Mucosa of descending colon (tissue), 3 donors: ENCODE data around the gene PTPRN. TPM values are rescaled to one million over a fixed set of nuclear protein-coding genes. Genes with fewer than 3 reads are reported as not detected.
A peak's percentile ranks its signal among the peaks of the same experiment; 100 is the strongest.

Experiments
- ATAC-seq: fragments of 200-7000 bp; cut with Tn5 transposase; one replicate; pipeline ENCODE4 v1.9.1; 2020; ENCODE audit warnings: mild to moderate bottlenecking, moderate library complexity
- DNase-seq, 3 donors: peaks; one replicate each; pipeline ENCODE4 v3.0.0-alpha.2; 2020
- H3K36me3 ChIP-seq: fragments of 200-600 bp; one replicate; pipeline ENCODE4 v1.8.0; 2021; ENCODE audit warnings: low read depth, mild to moderate bottlenecking
- H3K4me1 ChIP-seq: fragments of 200-600 bp; one replicate; pipeline ENCODE4 v1.8.0; 2021; ENCODE audit warnings: low read depth, mild to moderate bottlenecking
- H3K4me3 ChIP-seq: fragments of 200-600 bp; one replicate; pipeline ENCODE4 v1.8.0; 2021; ENCODE audit warnings: mild to moderate bottlenecking
- H3K9me3 ChIP-seq: fragments of 200-600 bp; one replicate; pipeline ENCODE4 v1.8.0; 2021; ENCODE audit warnings: mild to moderate bottlenecking
- CTCF ChIP-seq: fragments of 200-600 bp; IDR thresholded peaks from one replicate; pipeline ENCODE4 v1.8.0; 2022; ENCODE audit warnings: antibody characterized with exemption, mild to moderate bottlenecking
- intact Hi-C, 2 donors: fragments of 100-400 bp; cut with DNase I in 1 of 2; cut with micrococcal nuclease in 1 of 2; formaldehyde crosslinking; loops; one replicate each; pipeline versions ENCODE4 v1.11.0 to v1.11.1; 2022; cut with DNase I, micrococcal nuclease
- total RNA-seq, 3 donors: library from RNA; stranded (reverse); fragmentation: NEBNext Ultra II Directional in 2 of 3; extraction: Animal tissue kit (Norgen Biotek cat#: 25700) in 2 of 3; gene quantifications; one replicate each; pipeline versions ENCODE4 v1.2.1 to v1.2.4, GENCODE V29; 2021 to 2023
- donor health status: DM: no; HTN: no; CAD: no; lungs with moderate emphysema.
- donor health status: DM: no; HTN: no; CAD: no.
- donor health status: DM: no; HTN: yes; CAD: no.

Gene PTPRN
- total RNA-seq, 3 donors from 2014 or later: 0.72 to 13.0 (median 1.0) TPM

- no peak overlapping the region for H3K4me3 ChIP-seq
- peak; percentile 99 for TF ChIP-seq CTCF
- no peaks in the 10 kb centered on the region for H3K9me3 ChIP-seq
- DNase-seq (peak; percentile 79 to 89 (median 86)), ATAC-seq (peak; percentile 69)
- H3K36me3 ChIP-seq: peaks cover 3% of the 10 kb centered on the region
- peaks cover 18% of the 10 kb centered on the region for H3K4me1 ChIP-seq
- intact Hi-C loops: no loop called here
These were observed 31.2 kb downstream of the PTPRN start for GRCh38 chr2:219277703-219278654.

GRCh38 chr2:219274361-219274921 is 34.8 kb downstream of the PTPRN start:
- H3K4me3 ChIP-seq: no peak overlapping the region
- DNase-seq (no peak), ATAC-seq (no peak)
- intact Hi-C loops: no loop called here
- no peak for TF ChIP-seq CTCF
- no peaks in the 10 kb centered on the region for H3K9me3 ChIP-seq
- H3K36me3 ChIP-seq: peaks cover 3% of the 10 kb centered on the region
- H3K4me1 ChIP-seq: peaks cover 13% of the 10 kb centered on the region

- Histone ChIP-seq H3K36me3 (peaks cover 1% of the 10 kb centered on the region), H3K4me1 (peaks cover 13% of the 10 kb centered on the region), H3K4me3 (no peak overlapping the region), H3K9me3 (no peaks in the 10 kb centered on the region)
- no peak for ATAC-seq
- intact Hi-C loops: no loop called here
- DNase-seq: no peak
- TF ChIP-seq CTCF: no peak
These were observed 35.3 kb downstream of the PTPRN start for GRCh38 chr2:219273937-219274336.

- H3K9me3 ChIP-seq: no peaks in the 10 kb centered on the region
- DNase-seq: no peak
- no peak for TF ChIP-seq CTCF
- H3K4me1 ChIP-seq: peaks cover 3% of the 10 kb centered on the region
- no peak for ATAC-seq
- H3K36me3 ChIP-seq: no peaks in the 10 kb centered on the region
- intact Hi-C loops: no loop called here
- no peak overlapping the region for H3K4me3 ChIP-seq
These were observed 36.2 kb downstream of the PTPRN start for GRCh38 chr2:219272995-219273394.

- no peaks in the 10 kb centered on the region for H3K4me1 ChIP-seq
- intact Hi-C loops: no loop called here
- DNase-seq: no peak
- no peak overlapping the region for H3K4me3 ChIP-seq
- no peaks in the 10 kb centered on the region for H3K36me3 ChIP-seq
- no peaks in the 10 kb centered on the region for H3K9me3 ChIP-seq
- no peak for TF ChIP-seq CTCF
- no peak for ATAC-seq
These were observed 36.8 kb downstream of the PTPRN start for GRCh38 chr2:219272356-219272755.
